Gastroesophageal sphincter (tissue), 3 donors: ENCODE measurements around the gene DNALI1.

Experiments used
- CTCF ChIP-seq, 4 experiments: fragments of 200-600 bp in 2 of 4; fragments of 450-650 bp in 2 of 4; sonication (generic) in 1 of 4; IDR thresholded peaks; one replicate each; pipeline ENCODE4 v1.5.1; 2017 to 2019; ENCODE audit warnings: antibody characterized with exemption in 4 of 4, mild to moderate bottlenecking in 2 of 4, moderate library complexity in 2 of 4
- EP300 ChIP-seq: sonication (generic); formaldehyde crosslinking; IDR thresholded peaks from one replicate; pipeline ENCODE4 v1.6.1; 2017; ENCODE audit warnings: antibody characterized with exemption, mild to moderate bottlenecking
- POLR2A ChIP-seq, 2 donors: fragments of 450-650 bp; IDR thresholded peaks; one replicate each; pipeline ENCODE4 v1.6.1; 2017; ENCODE audit warnings: antibody characterized with exemption in 2 of 2, mild to moderate bottlenecking in 2 of 2, moderate library complexity in 1 of 2
- POLR2AphosphoS5 ChIP-seq: sonication (generic); formaldehyde crosslinking; IDR thresholded peaks from one replicate; pipeline ENCODE4 v1.6.1; 2017; ENCODE audit warnings: antibody characterized with exemption

DNA sequence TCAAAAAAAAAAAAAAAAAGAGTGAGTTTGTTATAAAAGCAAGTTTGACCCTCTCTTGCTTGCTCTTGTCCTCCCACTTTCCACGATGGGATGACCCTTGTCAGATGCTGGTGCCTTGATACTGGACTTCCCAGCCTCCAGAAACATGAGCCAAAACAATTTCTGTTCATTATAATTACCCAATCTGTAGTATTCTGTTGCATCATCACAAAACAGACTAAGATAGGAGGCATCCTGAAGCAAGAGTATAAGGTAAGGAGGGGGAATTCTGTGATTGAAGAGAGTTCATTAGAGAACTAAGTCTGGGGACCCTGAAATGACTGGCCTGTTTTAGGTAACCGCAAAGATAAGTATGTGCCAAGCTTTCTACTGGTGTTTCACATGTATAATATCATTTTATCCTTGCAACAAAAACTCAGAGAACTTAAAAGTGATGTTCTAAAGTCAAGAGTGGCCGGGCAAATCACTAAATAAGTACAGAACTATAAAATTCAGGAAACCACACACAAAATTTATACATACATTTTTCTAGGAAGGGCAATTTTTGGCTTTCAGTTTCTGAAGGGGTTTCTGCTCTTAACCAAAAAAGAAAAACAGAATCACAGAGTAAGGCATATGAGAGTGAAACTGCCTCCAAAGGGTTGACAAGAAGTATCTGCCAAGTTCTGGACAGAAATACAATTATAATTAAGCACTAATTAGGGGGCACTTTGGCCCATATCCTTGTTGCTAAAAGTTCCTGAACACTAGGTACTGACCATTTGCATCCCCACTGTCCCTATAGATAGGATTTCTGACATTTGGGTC is 14.0 kb downstream of the DNALI1 start:
- TF ChIP-seq CTCF (IDR thresholded peaks at IDR 0.05) (no peak), POLR2A (IDR thresholded peaks at IDR 0.05) (no peak), POLR2AphosphoS5 (no peak), EP300 (no peak)
